Uterus (tissue), 4 donors: ENCODE results near the gene MAN2C1. TPM values are rescaled to one million over a fixed set of nuclear protein-coding genes. Genes with fewer than 3 reads are reported as not detected.

Source experiments
- DNase-seq, 2 donors: peaks; one replicate each; pipeline ENCODE4 v3.0.0-alpha.2; 2019 to 2020
- H3K27ac ChIP-seq, 2 donors: fragments of 200-600 bp; sonication (generic); 1 replicate in 1 of 2; 2 replicates in 1 of 2; pipeline ENCODE4 v1.5.1; 2016 to 2018
- H3K27me3 ChIP-seq, 2 donors: fragments of 200-600 bp; sonication (generic); one replicate each; pipeline ENCODE4 v1.5.1; 2018 to 2019; ENCODE audit warnings: control low read depth in 1 of 2
- H3K36me3 ChIP-seq, 2 donors: fragments of 200-600 bp; sonication (generic); one replicate each; pipeline ENCODE4 v1.5.1; 2019; ENCODE audit warnings: control low read depth in 1 of 2
- H3K4me1 ChIP-seq, 2 donors: fragments of 200-600 bp; sonication (generic); one replicate each; pipeline ENCODE4 v1.5.1; 2018 to 2019; ENCODE audit warnings: control low read depth in 1 of 2
- H3K4me3 ChIP-seq, 2 donors: fragments of 200-600 bp; sonication (generic); 1 replicate in 1 of 2; 2 replicates in 1 of 2; pipeline ENCODE4 v1.5.1; 2018 to 2019; ENCODE audit warnings: mild to moderate bottlenecking in 1 of 2
- H3K9me3 ChIP-seq, 2 donors: fragments of 200-600 bp; sonication (generic); one replicate each; pipeline ENCODE4 v1.5.1; 2019; ENCODE audit warnings: control low read depth in 1 of 2
- CTCF ChIP-seq, 4 experiments: fragments of 200-600 bp in 2 of 4; fragments of 450-650 bp in 2 of 4; sonication (generic) in 2 of 4; IDR thresholded peaks; one replicate each; pipeline ENCODE4 v1.5.1; 2016 to 2019; ENCODE audit warnings: antibody characterized with exemption in 4 of 4, mild to moderate bottlenecking in 2 of 4, moderate library complexity in 1 of 4
- POLR2A ChIP-seq, 2 donors: fragments of 450-650 bp; IDR thresholded peaks; one replicate each; pipeline ENCODE4 v1.6.1; 2016; ENCODE audit warnings: antibody characterized with exemption in 2 of 2, mild to moderate bottlenecking in 1 of 2, moderate library complexity in 1 of 2
- intact Hi-C: fragments of 100-400 bp; cut with DNase I; formaldehyde crosslinking; loops from one replicate; pipeline ENCODE4 v1.15.1; 2023; ENCODE audit warnings: low total_unique reads
- total RNA-seq, 4 donors: library from RNA; depleted of rRNA in 3 of 4; stranded (reverse); fragments of >200 nt in 3 of 4; gene quantifications; one replicate each; pipeline versions ENCODE4 v1.1.0 to v1.2.4, GENCODE V29; 2014 to 2023
- donor health status: DM: yes; HTN: yes; CAD: no.

MAN2C1 gene
- total RNA-seq, 4 donors from 2014 or later: 154 to 330 (median 180) TPM

GRCh38 chr15:75366163-75366562 is 2.2 kb downstream of the MAN2C1 start:
- TF ChIP-seq CTCF (IDR thresholded peaks at IDR 0.05) (no peak), POLR2A (IDR thresholded peaks at IDR 0.05) (no peak)
- H3K36me3 ChIP-seq: no peaks in the 10 kb centered on the region
- DNase-seq: no peak
- no peaks in the 10 kb centered on the region for H3K27me3 ChIP-seq
- intact Hi-C loops: loop anchor here (10.0 kb wide), 1 partner anchor 259 kb away; the partner anchor contains the start of gene SNUPN
- H3K4me3 ChIP-seq: no peak overlapping the region
- H3K9me3 ChIP-seq: no peaks in the 10 kb centered on the region
- H3K4me1 ChIP-seq: no peaks in the 10 kb centered on the region
- no peak overlapping the region for H3K27ac ChIP-seq

GRCh38 chr15:75364881-75365280 is 3.5 kb downstream of the MAN2C1 start:
- no peak overlapping the region for H3K4me3 ChIP-seq
- no peaks in the 10 kb centered on the region for H3K27me3 ChIP-seq
- no peaks in the 10 kb centered on the region for H3K4me1 ChIP-seq
- no peaks in the 10 kb centered on the region for H3K9me3 ChIP-seq
- TF ChIP-seq POLR2A (IDR thresholded peaks at IDR 0.05): no peak
- no peak for TF ChIP-seq CTCF (IDR thresholded peaks at IDR 0.05)
- no peak overlapping the region for H3K27ac ChIP-seq
- H3K36me3 ChIP-seq: no peaks in the 10 kb centered on the region
- no peak for DNase-seq
- intact Hi-C loops: loop anchor here (10.0 kb wide), 1 partner anchor 260 kb away; the partner anchor contains the start of gene SNUPN

GRCh38 chr15:75363786-75364185 is 4.6 kb downstream of the MAN2C1 start:
- intact Hi-C loops: loop anchor here (10.0 kb wide), 1 partner anchor 261 kb away; the partner anchor contains the start of gene SNUPN
- no peaks in the 10 kb centered on the region for H3K27me3 ChIP-seq
- H3K36me3 ChIP-seq: no peaks in the 10 kb centered on the region
- no peaks in the 10 kb centered on the region for H3K4me1 ChIP-seq
- no peaks in the 10 kb centered on the region for H3K9me3 ChIP-seq
- TF ChIP-seq POLR2A (IDR thresholded peaks at IDR 0.05): no peak
- TF ChIP-seq CTCF (IDR thresholded peaks at IDR 0.05): no peak
- H3K4me3 ChIP-seq: no peak overlapping the region
- H3K27ac ChIP-seq: no peak overlapping the region
- DNase-seq: no peak

GRCh38 chr15:75362642-75363249 is 5.7 kb downstream of the MAN2C1 start:
- intact Hi-C loops: loop anchor here (10.0 kb wide), 1 partner anchor 262 kb away; the partner anchor contains the start of gene SNUPN
- Histone ChIP-seq H3K4me1 (no peaks in the 10 kb centered on the region), H3K4me3 (no peak overlapping the region), H3K27me3 (no peaks in the 10 kb centered on the region), H3K36me3 (no peaks in the 10 kb centered on the region), H3K9me3 (no peaks in the 10 kb centered on the region), H3K27ac (no peak overlapping the region)
- TF ChIP-seq POLR2A (IDR thresholded peaks at IDR 0.05) (no peak), CTCF (IDR thresholded peaks at IDR 0.05) (no peak)
- no peak for DNase-seq

- TF ChIP-seq POLR2A (IDR thresholded peaks at IDR 0.05) (no peak), CTCF (IDR thresholded peaks at IDR 0.05) (no peak)
- intact Hi-C loops: loop anchor here (10.0 kb wide), 1 partner anchor 263 kb away; the partner anchor contains the start of gene SNUPN
- no peaks in the 10 kb centered on the region for H3K36me3 ChIP-seq
Observed at GRCh38 chr15:75361989-75362641, 6.3 kb downstream of the MAN2C1 start.

More at GRCh38 chr15:75361989-75362641, 6.3 kb downstream of the MAN2C1 start:
- H3K4me1 ChIP-seq: no peaks in the 10 kb centered on the region
- DNase-seq: no peak
- no peak overlapping the region for H3K4me3 ChIP-seq
- H3K27me3 ChIP-seq: no peaks in the 10 kb centered on the region
- no peak overlapping the region for H3K27ac ChIP-seq
- no peaks in the 10 kb centered on the region for H3K9me3 ChIP-seq
